ENCODE measurements around the gene TBC1D22A.
A peak's percentile ranks its signal among the peaks of the same experiment; 100 is the strongest.

The TBC1D22A gene

GRCh38 chr22:46843821-46844255, 81.4 kb downstream of the TBC1D22A start:
- no peak for DNase-seq (ENCODE audit: low read depth in 2 of 2)
- H3K4me3 ChIP-seq (replicated peaks in 1 of 2; ENCODE audit: low read depth in 2 of 2, low read length in 2 of 2), result no peak overlapping the region
- TF ChIP-seq CTCF (IDR thresholded peaks at IDR 0.05; ENCODE audit: low read depth, low read length), result no peak

DNA sequence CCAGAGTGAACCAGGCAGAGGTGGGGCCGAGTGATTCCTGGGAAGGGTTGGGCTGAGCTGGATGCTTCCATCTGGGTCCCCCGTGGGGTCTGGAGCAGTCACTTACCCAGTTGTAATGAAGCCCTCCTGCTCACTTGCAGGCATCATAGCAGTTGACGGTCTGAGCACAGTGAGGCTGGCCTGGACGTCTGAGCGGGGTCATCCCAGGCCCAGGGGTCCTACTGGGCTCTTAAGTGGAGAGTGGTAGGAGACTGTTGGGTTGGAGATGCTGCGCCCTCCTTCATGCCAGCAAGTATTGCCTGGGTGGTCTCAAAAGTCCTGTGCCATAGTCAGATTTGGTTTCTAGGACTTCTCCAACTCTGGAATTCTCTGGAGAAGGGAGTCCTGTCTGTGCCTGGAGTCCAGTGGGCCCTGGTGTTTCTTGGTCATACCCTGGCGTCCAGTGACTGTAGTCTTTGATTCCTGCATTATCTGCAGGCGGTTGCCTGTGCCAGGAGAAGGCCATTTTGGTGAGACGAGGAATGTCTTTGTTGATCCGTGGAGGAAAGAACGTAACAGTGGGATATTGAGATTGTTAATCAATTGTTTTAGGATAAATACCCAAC, 82.3 kb downstream of the TBC1D22A start:
- DNase-seq (ENCODE audit: low read depth in 2 of 2), result no peak
- no peak overlapping the region for H3K4me3 ChIP-seq (replicated peaks in 1 of 2; ENCODE audit: low read depth in 2 of 2, low read length in 2 of 2)
- no peak for TF ChIP-seq CTCF (IDR thresholded peaks at IDR 0.05; ENCODE audit: low read depth, low read length)

- peak; percentile 74 to 78 for DNase-seq (ENCODE audit: low read depth in 2 of 2)
- peak; percentile 48 for TF ChIP-seq CTCF (IDR thresholded peaks at IDR 0.05; ENCODE audit: low read depth, low read length)
- no peak overlapping the region for H3K4me3 ChIP-seq (replicated peaks in 1 of 2; ENCODE audit: low read depth in 2 of 2, low read length in 2 of 2)
Measured at GRCh38 chr22:46845296-46846149, 83.1 kb downstream of the TBC1D22A start.

- H3K4me3 ChIP-seq (replicated peaks in 1 of 2; ENCODE audit: low read depth in 2 of 2, low read length in 2 of 2), result no peak overlapping the region
- peak in 1 of 2 donors; percentile 42 for DNase-seq (ENCODE audit: low read depth in 2 of 2)
- no peak for TF ChIP-seq CTCF (IDR thresholded peaks at IDR 0.05; ENCODE audit: low read depth, low read length)
Measured at GRCh38 chr22:46846150-46846831, 83.8 kb downstream of the TBC1D22A start.

GRCh38 chr22:46846832-46847355, 84.4 kb downstream of the TBC1D22A start:
- TF ChIP-seq CTCF (IDR thresholded peaks at IDR 0.05; ENCODE audit: low read depth, low read length), result no peak
- H3K4me3 ChIP-seq (replicated peaks in 1 of 2; ENCODE audit: low read depth in 2 of 2, low read length in 2 of 2), result no peak overlapping the region
- DNase-seq (ENCODE audit: low read depth in 2 of 2), result no peak

- no peak for TF ChIP-seq CTCF (IDR thresholded peaks at IDR 0.05; ENCODE audit: low read depth, low read length)
- H3K4me3 ChIP-seq (replicated peaks in 1 of 2; ENCODE audit: low read depth in 2 of 2, low read length in 2 of 2), result no peak overlapping the region
- peak in 1 of 2 donors; percentile 14 for DNase-seq (ENCODE audit: low read depth in 2 of 2)
Measured at GRCh38 chr22:46848197-46848596, 85.7 kb downstream of the TBC1D22A start.
